ENCODE data around the gene FAM174B. TPM values are rescaled to one million over a fixed set of nuclear protein-coding genes. Genes with fewer than 3 reads are reported as not detected.

The FAM174B gene
- total RNA-seq, 4 donors from 2014 or later = 2.2 to 8.5 (median 4.4) TPM

DNA sequence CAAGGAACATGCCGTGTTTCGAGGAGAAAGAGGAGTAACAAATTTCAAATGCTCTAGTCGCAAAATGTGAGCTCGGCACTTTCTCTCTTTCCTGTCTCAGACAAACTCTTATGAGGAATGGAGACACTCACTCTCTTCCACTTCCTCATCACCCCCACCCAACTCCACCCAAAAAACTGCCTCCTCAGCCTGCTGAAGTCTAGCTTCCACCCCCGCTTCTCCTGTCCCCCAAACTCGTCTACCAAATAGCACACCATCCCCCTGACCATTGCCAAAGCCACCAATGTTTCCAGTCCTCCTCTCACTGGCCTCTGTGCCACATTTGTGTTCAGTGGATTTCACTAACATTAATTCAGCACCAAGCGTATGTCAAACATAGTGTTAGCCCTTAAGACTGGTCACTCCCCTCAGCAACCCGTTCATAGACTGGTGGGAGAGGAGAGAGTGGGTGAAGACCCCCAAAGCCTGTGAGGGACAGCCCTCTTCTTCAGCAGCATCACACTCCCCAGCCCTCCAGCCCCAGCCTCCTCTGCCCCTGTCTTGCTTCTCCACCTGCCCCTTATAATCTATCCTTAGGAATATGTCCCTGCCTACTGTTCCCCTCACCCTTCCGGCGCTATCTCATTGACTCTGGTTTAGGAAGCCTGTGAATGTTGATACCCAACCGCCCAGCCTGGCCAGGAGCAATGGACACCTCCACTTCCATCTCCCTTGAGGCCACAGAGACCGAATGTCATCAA lies 77.3 kb downstream of the FAM174B start:
- no peak for TF ChIP-seq CTCF (IDR thresholded peaks at IDR 0.05; ENCODE audit: low read depth)

DNA sequence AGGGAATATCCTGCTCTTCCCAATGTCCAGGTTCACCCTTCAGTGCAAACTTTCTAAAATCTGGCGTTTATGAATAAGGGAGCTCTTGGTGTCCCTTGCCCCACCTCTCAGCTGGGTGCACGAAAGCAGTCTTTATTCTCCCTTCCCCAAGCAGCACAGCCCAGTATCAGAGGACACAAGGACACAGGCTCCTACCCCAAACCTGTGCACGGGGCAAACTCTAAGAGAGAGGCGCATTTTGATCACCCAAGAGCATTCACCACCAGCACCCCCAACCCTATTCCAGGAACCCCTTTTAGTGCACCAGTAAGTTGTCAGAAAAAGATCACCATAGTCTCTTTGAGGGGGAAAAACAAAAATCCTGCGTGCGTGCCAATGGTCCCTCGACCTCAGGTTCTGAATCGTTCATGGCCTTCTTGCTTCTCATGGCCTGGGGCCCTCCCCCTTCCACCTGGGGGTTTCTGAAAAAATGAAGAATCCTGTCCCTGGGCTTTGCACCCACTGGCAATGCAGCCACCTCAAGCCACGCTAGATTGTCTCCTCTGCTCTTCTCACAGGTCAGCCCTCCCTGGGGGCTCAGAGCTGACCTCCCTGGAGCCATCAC lies 78.9 kb downstream of the FAM174B start:
- TF ChIP-seq CTCF (IDR thresholded peaks at IDR 0.05; ENCODE audit: low read depth) = no peak

DNA sequence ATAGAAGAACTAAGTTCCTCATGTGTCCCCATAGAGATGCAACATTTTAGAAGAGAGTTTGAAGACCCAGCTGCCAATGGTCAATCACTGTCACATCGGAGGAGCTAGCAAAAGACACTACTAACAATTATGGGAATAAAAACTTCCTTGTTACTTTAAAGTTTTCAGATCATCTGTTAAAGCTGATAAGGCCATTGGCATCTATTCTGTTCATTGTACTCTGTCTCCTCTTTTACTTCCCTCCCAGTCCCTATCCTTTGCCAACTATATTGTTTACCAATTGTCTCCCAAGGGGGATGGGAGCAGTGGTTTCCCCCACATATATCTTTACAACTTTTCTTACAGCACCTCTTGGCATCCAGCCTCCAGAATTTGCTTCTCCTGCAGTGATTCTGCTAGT lies 81.0 kb downstream of the FAM174B start:
- TF ChIP-seq CTCF (IDR thresholded peaks at IDR 0.05; ENCODE audit: low read depth) = no peak

DNA sequence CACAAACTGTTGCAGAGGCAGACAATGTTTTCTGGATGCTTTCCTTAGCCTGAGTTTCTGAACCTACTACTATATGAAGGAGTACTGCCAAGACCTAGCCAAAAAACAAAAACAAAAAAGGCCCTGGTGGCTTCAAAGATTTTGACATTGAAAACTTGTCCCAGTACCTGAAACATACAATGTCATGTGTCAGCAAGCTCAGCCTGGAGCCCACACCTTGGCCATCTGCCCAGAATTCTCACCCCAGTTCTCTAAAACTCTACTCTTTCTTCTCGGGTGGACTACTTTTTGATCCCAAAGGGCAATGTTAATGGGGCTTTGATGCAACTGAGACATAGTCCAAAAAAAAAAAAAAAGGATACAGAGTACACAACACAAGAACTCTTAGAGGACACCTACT lies 81.4 kb downstream of the FAM174B start:
- no peak for TF ChIP-seq CTCF (IDR thresholded peaks at IDR 0.05; ENCODE audit: low read depth)

GRCh38 chr15:92571824-92572223 lies 83.8 kb downstream of the FAM174B start:
- no peak for TF ChIP-seq CTCF (IDR thresholded peaks at IDR 0.05; ENCODE audit: low read depth)

GRCh38 chr15:92570391-92570790 lies 85.2 kb downstream of the FAM174B start:
- TF ChIP-seq CTCF (IDR thresholded peaks at IDR 0.05; ENCODE audit: low read depth) = no peak

DNA sequence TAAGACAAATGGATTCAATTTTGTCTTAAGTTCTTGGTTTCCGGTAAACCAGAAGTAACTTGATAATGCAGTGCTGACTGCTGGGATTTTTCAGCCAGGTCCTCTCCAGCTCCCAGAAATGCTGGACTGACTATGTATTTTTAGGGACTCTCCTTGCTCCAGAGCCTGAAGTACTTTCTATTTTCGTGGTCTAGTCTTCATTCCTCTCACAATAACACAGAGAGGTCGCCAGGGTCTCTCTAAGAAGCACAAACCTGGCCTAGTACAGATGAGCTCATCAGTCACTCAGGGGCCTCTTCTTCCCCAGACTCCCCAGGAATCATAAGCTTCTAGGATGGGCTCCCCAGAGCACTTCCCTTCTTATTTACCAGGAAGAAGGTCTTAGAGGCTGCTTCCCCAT lies 85.8 kb downstream of the FAM174B start:
- no peak for TF ChIP-seq CTCF (IDR thresholded peaks at IDR 0.05; ENCODE audit: low read depth)

Other genes starting within 250 kb of the FAM174B start
- gene CHD2, start 244.5 kb upstream of the FAM174B start, total RNA-seq = 100 to 1,000 TPM; 115 to 142 (median 128) TPM

Measured in subcutaneous adipose tissue (tissue), 4 donors.